ENCODE results near the gene SYNE1.

Gene SYNE1

DNA sequence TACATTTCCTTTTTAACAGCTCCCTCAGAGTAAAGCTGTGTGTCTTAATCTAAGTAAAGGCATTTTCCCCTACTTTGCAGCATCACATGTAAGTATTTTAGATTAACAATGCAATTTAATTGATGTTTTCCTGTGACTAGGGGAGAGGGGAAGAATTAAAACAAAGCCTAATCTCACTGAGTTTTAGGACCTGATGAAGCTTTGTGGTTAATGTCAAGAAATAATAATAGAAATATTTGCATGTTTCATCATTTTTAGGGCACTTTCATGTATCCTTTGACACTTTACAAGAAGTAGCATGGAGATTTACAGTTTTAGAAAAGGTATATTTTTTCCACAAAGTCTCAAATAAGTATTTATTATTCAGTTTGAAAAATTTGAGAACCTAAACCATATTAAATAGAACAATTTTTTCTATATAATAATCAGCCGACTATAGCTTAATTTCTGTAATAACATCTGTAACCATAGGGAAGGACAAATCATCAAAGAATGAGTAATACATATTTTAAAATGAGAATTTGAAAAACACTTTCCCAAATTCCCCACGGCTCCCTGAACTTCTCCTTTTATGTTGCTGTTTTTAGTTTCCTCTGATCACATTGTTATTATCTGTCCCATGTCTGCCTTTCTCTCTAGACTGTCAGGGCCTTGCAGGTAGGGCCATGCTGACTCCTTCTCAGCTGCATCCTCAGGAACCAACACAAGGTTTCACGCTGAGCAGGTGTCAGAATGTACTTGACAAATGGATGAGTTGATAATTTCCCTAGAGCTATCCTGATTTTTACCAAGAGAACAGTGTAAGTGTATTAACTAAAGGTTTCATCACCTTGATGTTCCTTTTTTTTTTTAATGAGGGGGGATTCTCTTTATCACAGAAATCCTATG, 338.1 kb downstream of the SYNE1 start:
- TF ChIP-seq, protein P1, sequence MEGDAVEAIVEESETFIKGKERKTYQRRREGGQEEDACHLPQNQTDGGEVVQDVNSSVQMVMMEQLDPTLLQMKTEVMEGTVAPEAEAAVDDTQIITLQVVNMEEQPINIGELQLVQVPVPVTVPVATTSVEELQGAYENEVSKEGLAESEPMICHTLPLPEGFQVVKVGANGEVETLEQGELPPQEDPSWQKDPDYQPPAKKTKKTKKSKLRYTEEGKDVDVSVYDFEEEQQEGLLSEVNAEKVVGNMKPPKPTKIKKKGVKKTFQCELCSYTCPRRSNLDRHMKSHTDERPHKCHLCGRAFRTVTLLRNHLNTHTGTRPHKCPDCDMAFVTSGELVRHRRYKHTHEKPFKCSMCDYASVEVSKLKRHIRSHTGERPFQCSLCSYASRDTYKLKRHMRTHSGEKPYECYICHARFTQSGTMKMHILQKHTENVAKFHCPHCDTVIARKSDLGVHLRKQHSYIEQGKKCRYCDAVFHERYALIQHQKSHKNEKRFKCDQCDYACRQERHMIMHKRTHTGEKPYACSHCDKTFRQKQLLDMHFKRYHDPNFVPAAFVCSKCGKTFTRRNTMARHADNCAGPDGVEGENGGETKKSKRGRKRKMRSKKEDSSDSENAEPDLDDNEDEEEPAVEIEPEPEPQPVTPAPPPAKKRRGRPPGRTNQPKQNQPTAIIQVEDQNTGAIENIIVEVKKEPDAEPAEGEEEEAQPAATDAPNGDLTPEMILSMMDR (IDR thresholded peaks at IDR 0.05; ENCODE audit: control insufficient read depth, extremely low read depth, insufficient read depth), result no peak
- H3K4me3 ChIP-seq (ENCODE audit: low read depth, low read length), result no peak overlapping the region
- DNase-seq (ENCODE audit: low read depth), result no peak

DNA sequence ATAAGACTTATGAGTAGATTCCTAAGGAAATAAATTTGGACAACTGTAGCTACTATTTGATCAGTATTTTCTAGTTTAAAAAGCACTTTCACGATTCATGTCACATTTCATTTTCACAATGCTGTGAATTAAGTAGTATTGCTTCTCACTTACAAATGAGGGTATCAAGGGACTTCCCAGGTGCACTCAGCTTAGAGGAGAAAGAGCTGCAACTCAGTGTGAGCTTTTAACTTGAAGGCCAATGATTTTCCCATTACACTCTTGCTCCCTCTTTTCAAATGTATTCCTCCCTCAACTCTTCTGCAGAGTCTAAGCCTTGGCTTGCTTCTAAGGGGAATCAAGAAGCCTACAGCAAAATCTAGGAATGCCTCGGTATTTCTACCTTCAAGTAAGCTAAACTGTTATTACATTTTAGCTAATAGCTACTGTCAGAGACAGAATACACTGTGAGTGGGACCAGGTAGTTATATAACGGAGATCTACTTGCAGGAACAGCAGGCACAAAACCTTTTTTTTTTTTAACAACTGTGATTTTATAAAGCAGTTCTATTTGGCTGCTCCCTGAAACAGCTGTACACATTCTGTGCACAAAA, 339.0 kb downstream of the SYNE1 start:
- DNase-seq (ENCODE audit: low read depth), result no peak
- TF ChIP-seq, protein P1 (IDR thresholded peaks at IDR 0.05; ENCODE audit: control insufficient read depth, extremely low read depth, insufficient read depth), result no peak
- H3K4me3 ChIP-seq (ENCODE audit: low read depth, low read length), result no peak overlapping the region

DNA sequence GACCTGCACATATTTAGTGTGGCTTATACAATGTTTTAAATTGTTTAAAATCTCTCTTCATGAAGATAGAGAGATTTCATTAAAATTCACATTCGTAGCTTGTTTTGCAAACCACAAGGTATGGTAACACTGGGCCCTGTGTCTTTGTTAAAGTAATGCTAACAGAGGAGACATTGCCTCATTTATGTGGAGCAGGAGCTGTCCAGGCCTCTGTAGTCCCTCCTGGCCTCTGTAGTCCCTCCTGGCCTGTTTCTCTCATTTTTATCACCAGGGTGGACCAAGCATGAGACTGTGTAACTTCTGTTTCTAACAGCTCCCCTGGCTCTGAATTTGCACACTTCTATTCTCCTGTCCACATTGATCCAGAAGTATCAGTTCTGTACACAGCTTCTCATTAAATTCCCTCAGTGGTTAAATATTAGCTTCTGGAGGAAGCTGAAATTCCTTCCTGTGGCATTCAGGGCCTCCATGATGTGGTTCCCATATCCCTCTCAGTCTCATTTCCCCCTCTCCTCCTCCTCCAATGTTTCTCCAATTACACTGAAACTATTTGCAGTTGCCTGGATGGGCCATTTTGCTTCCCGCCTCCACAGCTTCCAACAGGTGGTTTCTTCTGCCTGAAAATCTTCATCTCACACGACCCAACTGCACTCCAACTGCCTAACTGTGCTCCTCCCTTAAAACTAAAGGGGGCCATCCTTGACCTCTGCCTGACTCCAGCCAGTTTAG, 340.4 kb downstream of the SYNE1 start:
- TF ChIP-seq, protein P1 (IDR thresholded peaks at IDR 0.05; ENCODE audit: control insufficient read depth, extremely low read depth, insufficient read depth), result no peak
- no peak overlapping the region for H3K4me3 ChIP-seq (ENCODE audit: low read depth, low read length)

DNA sequence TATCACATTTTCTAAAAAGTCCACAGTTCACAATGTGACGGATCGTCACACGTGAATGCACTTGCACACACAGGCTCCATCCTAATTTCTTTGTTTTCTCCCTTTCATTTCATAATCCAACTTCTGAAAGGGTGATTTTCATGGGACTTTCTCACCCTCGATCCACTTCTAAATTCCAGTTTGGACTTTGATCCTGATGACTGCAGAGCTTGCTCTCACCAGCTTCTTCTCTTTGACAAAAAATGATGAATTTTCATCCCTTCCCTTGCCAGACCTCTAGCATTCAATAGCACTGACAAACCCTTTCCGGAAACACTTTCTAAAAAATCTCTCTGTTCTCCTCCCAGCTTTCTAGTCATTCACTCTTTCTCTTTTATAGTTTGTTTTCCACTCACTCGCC, 341.2 kb downstream of the SYNE1 start:
- DNase-seq (ENCODE audit: low read depth), result no peak
- H3K4me3 ChIP-seq (ENCODE audit: low read depth, low read length), result no peak overlapping the region
- TF ChIP-seq, protein P1 (IDR thresholded peaks at IDR 0.05; ENCODE audit: control insufficient read depth, extremely low read depth, insufficient read depth), result no peak

More for the DNA sequence above, 340.4 kb downstream of the SYNE1 start:
- no peak for DNase-seq (ENCODE audit: low read depth)

DNA sequence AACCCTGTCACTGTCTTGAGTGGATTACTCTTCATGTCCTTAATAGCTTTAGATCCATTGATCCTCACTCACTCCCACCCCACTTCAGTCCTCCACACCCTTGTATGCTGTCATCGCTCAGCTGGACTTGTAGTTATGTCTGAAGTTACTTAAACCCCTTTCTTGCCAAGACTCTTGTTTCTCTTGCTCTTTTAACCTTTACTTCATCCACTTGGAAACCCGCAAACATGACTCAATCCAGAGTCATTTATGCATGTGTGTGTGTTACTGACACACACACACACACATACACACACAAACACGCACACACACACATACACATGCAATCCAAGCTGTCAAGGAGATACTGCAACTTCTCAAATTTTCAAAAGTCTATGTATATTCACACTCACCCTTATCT, 341.8 kb downstream of the SYNE1 start:
- no peak for DNase-seq (ENCODE audit: low read depth)
- no peak overlapping the region for H3K4me3 ChIP-seq (ENCODE audit: low read depth, low read length)
- TF ChIP-seq, protein P1 (IDR thresholded peaks at IDR 0.05; ENCODE audit: control insufficient read depth, extremely low read depth, insufficient read depth), result no peak

DNA sequence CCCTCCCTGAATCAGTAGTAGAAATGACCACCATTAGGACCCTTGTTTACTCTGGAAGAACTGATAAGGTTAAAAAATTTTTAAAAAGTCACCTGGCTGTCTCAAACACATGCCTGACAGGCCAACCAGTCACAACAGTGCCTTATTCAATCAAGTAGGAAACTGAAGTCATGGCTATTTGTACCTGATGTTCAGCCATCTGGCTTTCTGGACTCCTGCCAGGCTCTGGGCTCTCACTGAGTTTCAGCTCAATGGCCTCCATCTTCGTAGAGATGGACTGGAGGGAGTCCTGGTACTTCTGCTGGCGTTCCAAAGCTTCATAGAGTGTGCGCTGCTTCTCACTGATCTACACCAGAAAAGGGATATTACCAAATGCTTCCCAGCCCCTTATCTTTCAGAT, 343.8 kb downstream of the SYNE1 start:
- TF ChIP-seq, protein P1 (IDR thresholded peaks at IDR 0.05; ENCODE audit: control insufficient read depth, extremely low read depth, insufficient read depth), result no peak
- no peak for DNase-seq (ENCODE audit: low read depth)
- H3K4me3 ChIP-seq (ENCODE audit: low read depth, low read length), result no peak overlapping the region
